ENCODE results near the gene MUSTN1. TPM values are rescaled to one million over a fixed set of nuclear protein-coding genes. Genes with fewer than 3 reads are reported as not detected.

MUSTN1 gene
- total and polyA plus RNA-seq, 2 donors (not counting 1 experiment from before 2014, with no cell fraction given): 0.79 to 11.2 TPM

DNA sequence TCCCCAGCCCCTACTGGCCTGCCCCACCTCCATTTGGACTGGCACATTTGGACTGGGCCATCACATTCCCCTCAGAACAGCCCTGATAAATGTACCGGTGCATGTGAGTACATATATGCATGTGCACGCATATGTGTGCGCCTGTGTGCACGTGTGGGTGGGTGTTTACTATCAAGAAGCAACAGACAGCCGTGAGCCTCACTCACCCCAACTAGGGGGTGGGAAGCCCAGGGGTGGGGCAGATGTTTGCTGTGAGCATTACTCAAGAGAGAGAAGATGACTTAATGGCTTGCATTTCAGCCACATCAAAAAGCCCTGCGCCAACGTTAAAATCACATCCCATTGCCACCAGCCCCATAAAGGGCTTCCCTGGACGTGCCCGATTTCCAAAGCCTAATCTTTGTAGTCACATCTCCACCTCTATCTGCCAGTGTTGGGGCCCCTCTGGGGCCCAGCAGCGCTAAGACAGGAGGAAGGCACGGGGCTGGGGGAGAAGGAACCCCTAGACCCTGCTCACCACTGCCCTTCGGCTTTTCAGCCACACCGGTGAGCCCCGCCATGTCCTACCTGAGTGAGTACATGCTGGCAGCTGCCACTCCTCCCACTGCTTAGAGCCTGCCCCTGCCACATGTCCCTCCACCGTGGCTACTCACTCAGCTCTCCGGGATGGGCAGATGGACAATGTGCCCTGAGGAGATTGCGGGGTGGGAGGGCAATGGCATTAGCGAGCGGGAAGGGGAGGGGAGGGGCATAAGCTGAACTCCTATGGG, 29.4 kb downstream of the MUSTN1 start:
- intact Hi-C loops (cut with micrococcal nuclease): no loop called here
- no peak overlapping the region for H3K4me3 Mint-ChIP-seq

More for the DNA sequence above, 29.4 kb downstream of the MUSTN1 start:
- H2AFZ ChIP-seq (ENCODE audit: insufficient read depth, low read depth, low read length, poor library complexity, severe bottlenecking): no peak overlapping the region
- DNase-seq (no peak), ATAC-seq (ENCODE audit: low read depth) (no peak)
- POLR2A ChIA-PET: no interaction called here
- H3K27me3 ChIP-seq (replicated peaks in 1 of 4; ENCODE audit: control extremely low read depth in 1 of 4, control insufficient read depth in 3 of 4, insufficient read depth in 4 of 4, low read length in 3 of 4): no peaks in the 10 kb centered on the region
- H3K4me1 ChIP-seq (ENCODE audit: control insufficient read depth in 2 of 2, insufficient read depth in 2 of 2, low read length in 2 of 2): no peaks in the 10 kb centered on the region
- no peaks in the 10 kb centered on the region for H3K36me3 ChIP-seq (replicated peaks in 1 of 2; ENCODE audit: control extremely low read depth in 1 of 2, control insufficient read depth in 1 of 2, extremely low read depth in 1 of 2, insufficient read depth in 2 of 2, low read length in 1 of 2)
- H3K27ac ChIP-seq (ENCODE audit: low read length in 2 of 2): no peak overlapping the region
- peaks cover 0 to 3% (median 0%) of the 10 kb centered on the region in 3 donors for H3K9me3 ChIP-seq (ENCODE audit: control extremely low read depth in 1 of 3, control insufficient read depth in 2 of 3, insufficient read depth in 1 of 3, low read length in 2 of 3)
- no peaks in the 10 kb centered on the region for H3K4me1 Mint-ChIP-seq
- no peaks in the 10 kb centered on the region for H3K79me2 ChIP-seq (ENCODE audit: control insufficient read depth, insufficient read depth, low read length)
- H4K20me1 ChIP-seq (ENCODE audit: control insufficient read depth, insufficient read depth, low read length, poor library complexity, severe bottlenecking): no peaks in the 10 kb centered on the region
- no peaks in the 10 kb centered on the region for H3K27me3 Mint-ChIP-seq
- no peak overlapping the region for H3K9ac ChIP-seq (ENCODE audit: low read length)
- no peak overlapping the region for H3K27ac Mint-ChIP-seq
- WGBS (ENCODE audit: insufficient coverage): 87% methylated on average over 6 of the region's 19 CpGs
- H3K4me3 ChIP-seq (ENCODE audit: control extremely low read depth in 1 of 5, extremely low read depth in 1 of 5, insufficient read depth in 1 of 5, low read depth in 2 of 5, low read length in 4 of 5): no peak overlapping the region
- CTCF ChIA-PET: no interaction called here
- H3K9me3 Mint-ChIP-seq (ENCODE audit: insufficient read depth): no peaks in the 10 kb centered on the region
- H3K4me2 ChIP-seq (replicated peaks; ENCODE audit: low read depth, low read length, poor library complexity, severe bottlenecking): no peak overlapping the region
- TF ChIP-seq EZH2 (IDR thresholded peaks at IDR 0.05; ENCODE audit: borderline replicate concordance, insufficient read depth, low read depth, low read length, poor library complexity, severe bottlenecking) (no peak), CTCF (IDR thresholded peaks at IDR 0.05) (no peak)
